AG04449 (cell line): ENCODE measurements around the gene GPAT2.
"Not testable (repeated sequence)": the region's sequence is repeated elsewhere in the genome, so short reads cannot be mapped to it uniquely, and the experiment has no call there.

Experiments
- CTCF ChIA-PET: fragments of 350-600 bp; formaldehyde crosslinking; extraction: SDS; loops from one replicate; lab custom pipeline; 2021; ENCODE audit warnings: antibody characterized with exemption; lab: Yijun Ruan, JAX
- POLR2A ChIA-PET: fragments of 400-600, 350-600 bp; formaldehyde crosslinking; extraction: SDS; loops from one replicate; lab custom pipeline; 2020; ENCODE audit warnings: antibody characterized with exemption, inconsistent platforms; lab: Yijun Ruan, JAX
- DNase-seq: peaks from one replicate; pipeline ENCODE4 v3.0.0-alpha.2; 2010; ENCODE audit warnings: low read depth, low spot score
- H3K4me3 ChIP-seq: 2 replicates; pipeline ENCODE4 v1.5.1; 2011; ENCODE audit warnings: low read depth, mild to moderate bottlenecking, control low read depth, low read length
- CTCF ChIP-seq: IDR thresholded peaks from one replicate; pipeline ENCODE4 v1.5.1; 2011; ENCODE audit warnings: mild to moderate bottlenecking, moderate library complexity, low read length, control low read depth, inconsistent platforms; ENCODE audit not compliant: insufficient read depth; ENCODE audit errors: missing control alignments

Gene GPAT2

GRCh38 chr2:96065381-96065930 lies 30.7 kb upstream of the GPAT2 start:
- CTCF ChIA-PET = interaction anchor here (1.1 to 1.6 kb wide), 2 partner anchors 52 to 53 kb away, joined by 3 to 6 read pairs; partner anchors contain the start of gene ADRA2B
- POLR2A ChIA-PET = no interaction called here
- H3K4me3 ChIP-seq = no peak overlapping the region
- no peak for DNase-seq
- TF ChIP-seq CTCF = no peak

GRCh38 chr2:96064760-96065159 lies 30.0 kb upstream of the GPAT2 start:
- DNase-seq, POLR2A ChIA-PET, H3K4me3 ChIP-seq: not testable (repeated sequence)
- CTCF ChIA-PET = interaction anchor here (1.1 to 1.6 kb wide), 2 partner anchors 52 to 54 kb away, joined by 3 to 6 read pairs; partner anchors contain the start of gene ADRA2B

- CTCF ChIA-PET = interaction anchor here (0.9 to 1.3 kb wide), 2 partner anchors 53 to 111 kb away, joined by 3 to 4 read pairs; no protein-coding TSS in a partner anchor
- POLR2A ChIA-PET, DNase-seq, H3K4me3 ChIP-seq: not testable (repeated sequence)
Observed at GRCh38 chr2:96064047-96064675, 29.4 kb upstream of the GPAT2 start.

GRCh38 chr2:96063116-96063899 lies 28.6 kb upstream of the GPAT2 start:
- H3K4me3 ChIP-seq, DNase-seq, POLR2A ChIA-PET: not testable (repeated sequence)
- TF ChIP-seq CTCF = peak; percentile 23
- CTCF ChIA-PET = interaction anchor here (0.9 to 1.3 kb wide), 2 partner anchors 54 to 112 kb away, joined by 3 to 4 read pairs; no protein-coding TSS in a partner anchor

- DNase-seq, CTCF ChIA-PET, POLR2A ChIA-PET, H3K4me3 ChIP-seq: not testable (repeated sequence)
Observed at GRCh38 chr2:96062483-96062882, 27.8 kb upstream of the GPAT2 start.

GRCh38 chr2:96061901-96062300 lies 27.2 kb upstream of the GPAT2 start:
- POLR2A ChIA-PET, DNase-seq, H3K4me3 ChIP-seq: not testable (repeated sequence)
- CTCF ChIA-PET = interaction anchor here (0.9 kb wide), 1 partner anchor 55 kb away, joined by 4 read pairs; the partner anchor contains the start of gene ADRA2B

- H3K4me3 ChIP-seq, POLR2A ChIA-PET, DNase-seq: not testable (repeated sequence)
- CTCF ChIA-PET = interaction anchor here (0.9 kb wide), 1 partner anchor 56 kb away, joined by 4 read pairs; the partner anchor contains the start of gene ADRA2B
Observed at GRCh38 chr2:96061197-96061817, 26.6 kb upstream of the GPAT2 start.

GRCh38 chr2:96060325-96060724 lies 25.6 kb upstream of the GPAT2 start:
- CTCF ChIA-PET, DNase-seq, POLR2A ChIA-PET, H3K4me3 ChIP-seq: not testable (repeated sequence)

- H3K4me3 ChIP-seq, POLR2A ChIA-PET, DNase-seq, CTCF ChIA-PET: not testable (repeated sequence)
Observed at GRCh38 chr2:96059443-96059842, 24.7 kb upstream of the GPAT2 start.

GRCh38 chr2:96055830-96056229 lies 21.1 kb upstream of the GPAT2 start:
- DNase-seq, CTCF ChIA-PET, POLR2A ChIA-PET, H3K4me3 ChIP-seq: not testable (repeated sequence)

- POLR2A ChIA-PET, CTCF ChIA-PET, H3K4me3 ChIP-seq, DNase-seq: not testable (repeated sequence)
Observed at GRCh38 chr2:96054537-96054936, 19.8 kb upstream of the GPAT2 start.

- H3K4me3 ChIP-seq, DNase-seq, CTCF ChIA-PET, POLR2A ChIA-PET: not testable (repeated sequence)
Observed at GRCh38 chr2:96053385-96053784, 18.7 kb upstream of the GPAT2 start.

- H3K4me3 ChIP-seq, DNase-seq, POLR2A ChIA-PET, CTCF ChIA-PET: not testable (repeated sequence)
Observed at GRCh38 chr2:96052632-96053031, 17.9 kb upstream of the GPAT2 start.

- H3K4me3 ChIP-seq, DNase-seq, POLR2A ChIA-PET, CTCF ChIA-PET: not testable (repeated sequence)
Observed at GRCh38 chr2:96049917-96050262, 15.2 kb upstream of the GPAT2 start.
